HG02763 (cell line): ENCODE measurements around the gene LNPEP.

Experiments used
- ATAC-seq: cut with Tn5 transposase; IDR thresholded peaks from one replicate; pipeline ENCODE4 v1.9.1; 2021; ENCODE audit warnings: mild to moderate bottlenecking, moderate library complexity; ENCODE audit not compliant: unreplicated experiment

The LNPEP gene

DNA sequence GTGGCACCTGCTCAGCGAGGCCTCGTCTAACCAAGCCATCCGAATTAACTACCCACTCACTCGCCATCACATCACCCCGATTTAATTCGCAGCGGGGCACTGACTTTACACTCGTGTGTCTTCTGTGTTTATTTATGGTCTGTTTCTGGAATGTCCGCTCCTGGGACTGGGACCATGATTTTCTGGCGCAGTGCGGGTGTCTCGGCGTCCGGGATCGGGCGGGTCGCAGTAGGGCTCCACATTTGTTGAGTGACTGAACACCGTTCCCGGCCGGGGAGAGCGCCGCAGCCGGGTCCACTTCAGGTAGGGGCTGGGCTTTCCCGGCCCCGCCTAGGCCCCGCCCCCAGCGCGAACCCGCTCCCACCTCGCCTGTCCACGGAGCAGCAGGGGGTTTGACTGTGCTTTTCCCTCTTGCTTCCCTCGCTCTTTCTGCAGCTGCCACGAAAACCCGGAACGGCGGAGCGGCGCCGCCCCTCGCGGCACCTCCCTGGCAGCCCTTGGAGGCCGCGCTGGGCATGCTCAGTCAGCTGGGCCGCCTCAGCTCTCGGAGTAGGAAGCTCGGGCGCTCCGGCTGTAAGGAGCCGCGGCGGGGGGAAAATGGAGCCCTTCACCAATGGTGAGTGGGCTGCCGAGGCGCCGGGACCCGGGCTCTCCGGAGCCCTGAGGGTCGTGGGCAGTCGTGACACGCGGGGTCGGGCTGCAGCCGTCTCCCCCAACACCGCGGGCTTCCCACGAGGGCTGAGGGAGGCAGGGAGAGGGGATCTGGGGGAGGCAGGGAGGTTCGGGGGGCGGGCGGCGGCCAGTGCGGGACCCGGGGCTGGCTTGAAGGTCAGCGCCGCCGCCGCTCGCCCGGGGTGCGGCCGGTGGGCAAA is at the start of gene LNPEP:
LNPEP (plus strand) TSS at position 522 of the 872 bp plus-strand sequence; CDS start at position 598, 76 bp downstream.
- peak; percentile 52 for ATAC-seq

DNA sequence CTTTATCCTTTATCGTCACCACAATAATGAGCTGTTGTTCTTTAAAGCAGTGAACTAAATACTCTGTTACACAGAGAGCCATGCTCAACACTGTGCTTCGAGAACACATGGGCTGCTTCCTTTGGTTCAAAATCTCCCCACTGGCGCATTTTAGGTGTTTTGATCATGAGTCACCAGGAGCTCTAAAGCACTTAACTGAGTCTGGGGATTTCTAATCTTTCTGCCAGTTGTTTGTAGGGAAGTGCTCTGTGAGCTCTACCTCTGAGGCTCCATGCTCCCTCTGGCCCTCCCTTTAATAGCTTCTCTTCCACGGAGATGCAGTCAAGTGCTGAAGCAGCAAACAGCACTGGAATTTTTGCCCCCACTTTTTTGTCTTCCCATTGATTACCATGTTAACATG is 42.5 kb upstream of the LNPEP start:
- ATAC-seq, result no peak

DNA sequence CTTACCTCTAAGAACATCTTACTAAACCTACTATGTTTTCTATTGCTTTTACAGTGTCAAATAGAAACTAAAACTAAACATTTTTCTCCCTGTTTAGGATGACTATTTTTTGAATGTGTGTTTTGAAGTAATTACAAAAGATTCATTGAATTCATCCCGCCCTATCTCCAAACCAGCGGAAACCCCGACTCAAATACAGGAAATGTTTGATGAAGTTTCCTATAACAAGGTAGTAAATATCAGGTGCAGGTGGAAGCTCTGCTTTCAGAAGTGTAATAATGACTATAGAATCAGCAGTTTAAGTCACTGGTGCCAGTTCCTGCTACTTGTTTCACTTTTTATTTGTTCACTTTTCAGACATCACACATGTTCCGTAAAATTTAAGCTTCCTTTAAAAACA is 39.6 kb upstream of the LNPEP start:
- ATAC-seq, result peak; percentile 43

DNA sequence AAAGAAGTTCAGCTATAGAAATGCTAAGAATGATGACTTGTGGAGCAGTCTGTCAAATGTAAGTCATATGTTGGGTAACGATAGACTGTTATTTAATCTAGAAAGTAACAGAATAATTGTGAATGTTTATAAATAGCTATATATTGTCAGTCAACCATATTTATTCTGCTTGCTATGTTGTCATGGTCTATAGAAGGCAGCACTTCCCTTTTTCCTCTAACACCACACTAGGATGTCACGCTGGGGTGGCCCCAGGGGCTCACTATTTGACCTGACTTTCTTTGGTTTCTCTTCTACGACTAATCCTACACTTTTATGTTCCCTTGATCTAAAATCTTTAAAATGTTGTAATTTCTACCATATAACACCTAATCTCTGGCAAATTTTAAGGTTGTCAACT is 39.1 kb upstream of the LNPEP start:
- peak; percentile 96 for ATAC-seq

DNA sequence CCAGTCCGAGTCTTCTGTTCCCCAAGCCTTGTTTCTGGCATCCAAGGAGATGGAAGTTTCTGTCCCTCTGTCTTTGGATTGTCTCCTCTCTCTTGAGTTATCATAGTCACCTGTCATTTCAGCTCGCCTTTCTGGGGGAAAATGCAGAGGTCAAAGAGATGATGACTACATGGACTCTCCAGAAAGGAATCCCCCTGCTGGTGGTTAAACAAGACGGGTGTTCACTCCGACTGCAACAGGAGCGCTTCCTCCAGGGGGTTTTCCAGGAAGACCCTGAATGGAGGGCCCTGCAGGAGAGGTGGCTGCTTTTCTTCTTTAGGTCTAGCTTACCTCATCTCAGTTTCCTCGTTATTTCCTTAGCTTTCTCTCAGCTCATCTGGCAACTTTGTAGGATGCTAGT is 34.5 kb upstream of the LNPEP start:
- no peak for ATAC-seq

DNA sequence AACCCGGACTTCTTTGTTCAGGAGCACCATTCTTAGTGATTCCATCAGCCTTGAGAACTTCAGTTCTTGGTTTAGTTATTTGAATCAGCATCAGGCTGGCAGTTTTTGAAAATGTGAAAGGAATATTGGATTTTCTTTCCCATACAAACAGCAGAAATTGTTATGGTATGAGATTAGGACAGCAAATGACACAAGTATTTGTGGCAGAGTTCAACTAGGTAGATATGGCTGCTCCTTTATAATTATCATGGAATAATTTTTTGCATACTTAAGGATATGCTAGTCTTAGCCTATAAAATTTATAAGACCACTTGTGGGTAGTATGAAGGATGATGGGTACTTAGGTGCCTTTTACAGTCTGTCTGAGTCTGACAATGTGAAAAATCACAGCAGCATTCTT is 34.0 kb upstream of the LNPEP start:
- ATAC-seq, result no peak

DNA sequence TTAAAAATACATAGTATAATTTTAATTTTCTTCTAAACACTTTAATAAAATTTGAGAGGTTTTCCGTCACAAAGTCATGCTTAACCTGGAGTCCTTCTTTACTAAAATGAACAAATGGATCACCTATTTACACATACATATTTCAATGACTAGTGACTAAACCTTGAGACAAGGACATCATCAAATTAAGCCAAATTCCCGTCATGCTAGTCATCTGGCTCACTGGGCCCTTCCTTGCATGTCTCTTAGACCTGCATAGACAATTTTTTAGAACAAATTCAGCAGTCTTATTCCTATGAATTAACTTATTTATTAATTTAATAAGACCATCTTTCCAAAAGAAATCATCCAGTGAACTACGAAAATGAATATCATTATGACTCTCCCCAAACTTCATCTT is 33.0 kb upstream of the LNPEP start:
- no peak for ATAC-seq

DNA sequence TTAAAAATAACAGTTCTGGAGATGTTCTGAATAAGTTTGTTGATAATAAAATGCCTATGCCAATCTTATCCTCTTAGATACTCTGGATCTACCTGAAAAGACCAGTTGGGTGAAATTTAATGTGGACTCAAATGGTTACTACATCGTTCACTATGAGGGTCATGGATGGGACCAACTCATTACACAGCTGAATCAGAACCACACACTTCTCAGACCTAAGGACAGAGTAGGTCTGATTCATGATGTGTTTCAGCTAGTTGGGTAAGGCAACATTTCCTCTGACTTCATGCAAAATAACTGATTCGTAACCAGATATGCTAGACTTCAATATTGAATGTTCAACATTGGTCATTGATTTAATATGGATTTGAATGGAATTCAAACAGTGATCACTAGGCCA is 32.6 kb upstream of the LNPEP start:
- no peak for ATAC-seq

DNA sequence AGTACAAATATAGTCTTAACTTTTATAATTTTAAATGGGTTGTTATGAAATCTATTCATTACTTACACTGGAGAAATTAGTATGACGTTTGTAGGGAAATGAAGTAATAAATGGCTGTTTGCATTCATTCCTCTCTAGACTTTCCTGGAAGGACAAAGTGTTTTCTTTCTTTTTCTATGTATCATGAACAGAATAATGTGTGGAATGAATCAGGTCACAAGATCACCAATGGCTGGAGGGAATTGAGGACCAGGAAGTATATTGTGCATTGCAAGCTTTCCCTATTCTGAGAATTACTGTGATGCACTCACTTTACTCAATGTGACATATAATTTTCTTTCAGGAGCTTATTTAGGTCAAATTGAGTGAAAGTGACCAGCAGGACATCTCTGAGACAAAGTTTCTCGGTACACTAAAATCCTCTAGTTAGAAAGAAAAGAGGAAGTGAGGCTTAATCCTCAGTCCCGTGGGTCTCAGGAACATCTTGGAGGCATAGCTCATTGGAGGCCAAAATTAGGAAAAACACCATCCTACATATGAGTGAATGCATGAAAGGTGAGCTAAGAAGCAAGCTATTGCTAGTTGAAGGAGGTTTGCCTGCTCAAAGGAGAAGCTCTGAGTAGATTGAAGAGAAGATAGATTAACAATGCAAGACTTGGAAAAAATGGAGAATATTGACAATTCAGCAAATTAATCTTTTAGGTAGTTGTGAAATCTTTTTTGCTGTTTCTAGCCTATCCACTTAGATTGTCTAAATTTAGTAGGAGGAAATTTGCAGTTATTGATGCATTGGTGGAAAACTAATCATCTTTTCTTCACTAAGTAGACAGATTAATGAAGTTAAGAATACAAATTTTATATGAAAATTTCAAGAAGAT is 31.6 kb upstream of the LNPEP start:
- ATAC-seq, result no peak

DNA sequence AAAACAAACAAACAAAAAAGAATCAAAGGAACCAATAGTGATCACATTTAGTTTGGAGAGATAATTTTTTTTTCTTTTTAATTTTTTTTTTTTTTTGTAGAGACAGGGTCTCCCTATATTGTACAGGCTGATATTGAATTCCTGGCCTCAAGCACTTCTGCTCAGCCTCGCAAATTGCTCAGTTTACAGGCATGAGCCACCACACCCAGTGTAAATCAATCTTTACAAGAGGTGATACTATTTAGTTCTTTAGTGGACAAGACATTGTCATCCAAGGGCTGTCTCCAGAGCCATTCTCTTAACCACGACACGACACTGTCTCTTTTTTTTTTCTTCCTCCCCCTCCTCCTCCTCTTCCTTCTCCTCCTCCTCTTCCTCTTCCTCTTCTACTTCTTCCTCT is 30.0 kb upstream of the LNPEP start:
- no peak for ATAC-seq

DNA sequence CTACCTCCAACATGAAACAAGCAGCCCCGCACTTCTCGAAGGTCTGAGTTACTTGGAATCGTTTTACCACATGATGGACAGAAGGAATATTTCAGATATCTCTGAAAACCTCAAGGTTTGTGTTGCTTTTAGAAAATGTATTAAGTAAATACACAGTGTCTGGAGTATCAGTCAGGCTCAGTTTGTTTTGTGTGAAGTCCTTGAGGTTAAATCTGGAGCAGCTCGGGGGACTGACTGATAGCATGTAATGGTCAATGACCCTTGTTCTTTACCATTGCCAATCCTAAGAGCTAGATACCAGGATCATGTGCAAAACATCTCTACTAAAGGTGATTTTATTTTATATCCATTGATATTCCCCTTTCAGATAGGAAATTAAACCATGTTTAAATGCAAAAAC is 26.9 kb upstream of the LNPEP start:
- ATAC-seq, result no peak

DNA sequence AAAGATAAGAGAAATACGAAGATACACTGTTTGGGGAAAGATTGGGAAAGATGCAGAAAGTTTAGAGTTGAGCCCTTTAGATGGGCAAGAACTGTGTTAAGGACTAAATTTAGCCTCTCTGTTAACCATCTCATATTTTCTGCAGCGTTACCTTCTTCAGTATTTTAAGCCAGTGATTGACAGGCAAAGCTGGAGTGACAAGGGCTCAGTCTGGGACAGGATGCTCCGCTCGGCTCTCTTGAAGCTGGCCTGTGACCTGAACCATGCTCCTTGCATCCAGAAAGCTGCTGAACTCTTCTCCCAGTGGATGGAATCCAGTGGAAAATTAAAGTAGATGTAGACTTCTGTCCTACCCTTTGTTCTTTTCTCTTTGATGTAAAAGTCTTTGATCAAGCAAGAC is 26.4 kb upstream of the LNPEP start:
- ATAC-seq, result no peak

DNA sequence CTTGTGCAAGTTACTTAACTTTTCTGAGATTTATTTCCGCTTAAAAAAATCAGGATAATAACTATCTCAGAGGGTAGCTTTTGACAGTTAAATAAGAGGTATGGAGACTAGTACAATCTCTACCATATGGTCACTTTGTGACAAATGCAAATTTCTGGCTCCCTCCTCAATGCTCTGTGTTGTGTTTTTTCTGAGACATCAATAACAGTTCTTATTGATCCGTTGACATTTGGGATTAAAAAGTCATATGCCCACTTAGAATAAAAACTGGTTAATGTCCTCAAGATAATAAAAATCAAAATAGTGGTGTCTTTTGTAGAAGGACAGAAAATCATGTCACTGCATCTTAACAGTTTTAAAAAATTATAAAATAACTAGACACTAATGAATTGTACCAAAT is 24.7 kb upstream of the LNPEP start:
- no peak for ATAC-seq

DNA sequence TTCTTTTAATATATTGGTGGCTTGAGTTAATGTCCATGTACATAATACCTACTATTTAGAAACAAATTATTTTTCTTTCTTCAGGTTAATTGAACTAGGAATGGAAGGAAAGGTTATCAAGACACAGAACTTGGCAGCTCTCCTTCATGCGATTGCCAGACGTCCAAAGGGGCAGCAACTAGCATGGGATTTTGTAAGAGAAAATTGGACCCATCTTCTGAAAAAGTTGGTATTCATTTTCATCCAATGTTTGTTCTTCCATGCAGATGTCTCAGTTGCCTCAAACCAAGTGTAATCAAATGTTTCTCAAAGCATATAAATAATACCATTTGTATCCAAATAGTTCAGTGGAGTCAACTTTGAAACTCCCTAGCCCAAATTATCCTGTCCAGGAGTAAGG is 22.6 kb upstream of the LNPEP start:
- no peak for ATAC-seq

DNA sequence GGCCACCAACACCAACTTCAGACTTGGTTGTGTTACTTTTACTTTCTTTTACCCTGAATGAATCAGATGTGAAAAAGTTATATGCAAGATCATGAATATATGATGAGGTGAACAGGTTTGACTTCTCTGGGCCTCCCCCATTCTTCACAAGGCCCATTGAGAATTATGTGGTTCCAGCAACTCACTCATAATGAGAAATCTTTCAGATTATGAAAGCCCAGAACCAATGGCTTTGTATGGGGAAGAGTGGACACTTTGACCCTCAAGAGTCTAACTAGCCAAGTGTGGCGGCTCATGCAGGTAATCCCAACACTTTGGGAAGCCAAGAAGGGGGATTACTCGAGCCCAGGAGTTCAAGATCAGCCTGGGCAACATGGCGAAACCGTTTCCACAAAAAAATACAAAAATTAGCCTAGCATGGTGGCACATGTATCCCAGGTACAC is 16.1 kb upstream of the LNPEP start:
- ATAC-seq, result no peak

DNA sequence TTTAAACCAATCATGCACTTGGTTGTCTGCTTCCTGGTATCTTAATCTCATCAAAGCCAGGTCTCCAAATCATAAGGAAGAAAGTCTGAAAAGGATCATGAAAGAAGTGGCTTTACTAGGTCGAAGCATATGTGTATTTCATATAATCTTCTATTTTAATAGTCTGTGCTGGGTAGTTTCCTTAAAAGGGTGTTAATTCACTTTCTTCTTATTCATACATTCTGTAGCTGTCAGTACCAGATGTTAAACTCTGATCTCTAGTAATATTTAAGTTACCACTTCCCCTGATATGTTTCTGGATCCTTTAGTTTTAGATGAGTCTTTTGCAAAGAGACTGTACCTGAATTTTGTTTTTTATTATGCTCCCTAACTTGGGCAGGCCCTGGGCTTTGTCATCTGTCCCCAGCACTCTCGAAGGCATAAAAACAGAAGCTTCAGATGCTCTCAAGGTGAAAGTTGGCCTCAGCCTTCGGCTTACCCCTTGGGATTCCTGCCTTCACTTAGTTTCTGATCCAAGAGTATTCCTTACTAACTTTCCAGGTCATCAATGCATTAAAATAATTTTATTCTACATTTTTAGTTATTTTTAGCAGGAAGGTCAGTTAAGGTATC is 15.0 kb upstream of the LNPEP start:
- no peak for ATAC-seq

DNA sequence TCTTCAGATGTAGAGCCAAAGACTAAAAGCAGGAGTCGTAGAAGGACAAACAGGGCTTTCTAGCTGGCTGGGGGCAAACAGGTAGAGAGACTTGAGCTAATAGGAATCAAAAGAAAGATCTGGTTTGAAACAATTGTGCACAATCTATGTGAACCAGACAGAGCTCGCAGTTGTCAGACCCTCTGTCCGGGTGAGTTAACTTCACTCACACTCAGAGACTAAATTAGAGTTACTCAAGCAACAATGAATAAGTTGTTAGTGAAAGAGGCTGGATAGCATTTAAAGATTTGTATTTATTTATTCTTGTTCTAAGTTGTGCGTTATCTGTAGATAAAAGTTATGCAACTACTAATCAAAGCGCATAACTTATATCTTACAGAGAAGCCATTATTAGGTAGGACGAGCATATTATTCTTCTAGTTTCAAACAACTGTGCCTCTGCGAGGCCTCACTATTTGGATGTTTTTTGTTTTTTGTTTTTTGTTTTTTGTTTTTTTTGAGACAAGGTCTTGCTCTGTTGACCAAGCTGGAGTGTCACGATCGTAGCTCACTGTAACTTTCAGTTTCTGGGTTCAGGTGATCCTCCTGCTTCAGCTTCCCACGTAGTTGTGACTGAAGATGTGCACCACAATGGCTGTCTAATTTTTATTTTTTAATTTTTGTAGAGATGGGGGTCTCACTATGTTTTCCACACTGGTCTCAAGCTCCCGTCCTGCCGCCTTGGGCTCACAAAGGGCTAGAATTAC is 13.2 kb upstream of the LNPEP start:
- ATAC-seq, result no peak

DNA sequence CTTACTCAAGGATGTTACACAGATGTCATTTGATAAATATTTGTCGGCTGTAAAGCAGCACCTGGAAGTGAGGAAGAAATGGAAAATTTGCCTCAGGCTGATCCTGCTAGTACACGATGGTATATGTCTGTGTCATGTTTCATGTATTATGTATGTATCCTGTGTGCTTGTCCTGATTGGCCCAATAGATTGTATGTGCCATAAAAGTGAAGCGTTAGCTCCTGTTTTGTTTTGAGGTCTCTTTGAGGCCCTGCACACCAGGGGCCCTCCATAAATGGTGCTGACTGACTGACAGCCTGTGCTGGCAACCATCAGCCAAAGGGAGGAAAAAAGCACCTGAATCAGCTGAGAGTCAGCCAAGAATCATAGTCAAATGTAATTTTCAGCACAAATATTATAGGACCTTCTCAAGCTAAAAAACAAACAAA is 11.8 kb upstream of the LNPEP start:
- no peak for ATAC-seq

DNA sequence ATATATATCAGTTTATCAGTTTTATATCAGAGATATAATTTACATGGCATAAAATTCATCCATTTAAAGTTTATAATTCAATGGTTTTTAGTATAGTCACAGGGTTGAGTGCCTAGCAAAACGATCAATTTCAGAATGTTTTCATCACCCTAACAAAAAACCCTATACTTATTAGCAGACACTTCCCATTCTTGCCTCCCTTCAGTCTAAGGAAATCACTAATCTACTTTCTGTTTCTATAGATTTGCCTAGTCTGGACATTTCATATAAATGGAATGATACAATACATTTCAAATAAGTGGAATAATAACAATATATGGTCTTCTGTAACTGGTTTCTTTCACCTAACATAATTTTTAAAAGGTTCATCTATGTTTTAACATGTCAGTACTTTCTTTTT is 9.6 kb upstream of the LNPEP start:
- ATAC-seq, result no peak

DNA sequence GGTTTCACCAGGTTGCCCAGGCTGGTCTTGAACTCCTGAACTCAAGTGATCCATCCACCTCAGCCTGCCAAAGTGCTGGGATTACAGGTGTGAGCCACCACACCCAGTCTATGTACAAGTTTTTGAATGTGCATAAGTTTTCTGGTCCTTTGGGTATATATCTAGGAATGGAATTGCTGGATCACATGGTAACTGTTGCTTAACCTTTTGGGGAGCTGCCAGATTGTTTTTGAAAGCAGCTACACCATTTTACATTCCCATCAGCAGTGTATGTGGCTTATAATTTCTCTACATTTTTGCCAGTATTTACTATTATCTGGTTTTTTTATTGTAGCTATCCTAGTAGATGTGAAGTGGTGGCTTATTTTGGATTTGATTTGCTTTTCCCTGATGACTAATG is 8.9 kb upstream of the LNPEP start:
- no peak for ATAC-seq
